ENCODE results near the gene CCNB3.

The CCNB3 gene

DNA sequence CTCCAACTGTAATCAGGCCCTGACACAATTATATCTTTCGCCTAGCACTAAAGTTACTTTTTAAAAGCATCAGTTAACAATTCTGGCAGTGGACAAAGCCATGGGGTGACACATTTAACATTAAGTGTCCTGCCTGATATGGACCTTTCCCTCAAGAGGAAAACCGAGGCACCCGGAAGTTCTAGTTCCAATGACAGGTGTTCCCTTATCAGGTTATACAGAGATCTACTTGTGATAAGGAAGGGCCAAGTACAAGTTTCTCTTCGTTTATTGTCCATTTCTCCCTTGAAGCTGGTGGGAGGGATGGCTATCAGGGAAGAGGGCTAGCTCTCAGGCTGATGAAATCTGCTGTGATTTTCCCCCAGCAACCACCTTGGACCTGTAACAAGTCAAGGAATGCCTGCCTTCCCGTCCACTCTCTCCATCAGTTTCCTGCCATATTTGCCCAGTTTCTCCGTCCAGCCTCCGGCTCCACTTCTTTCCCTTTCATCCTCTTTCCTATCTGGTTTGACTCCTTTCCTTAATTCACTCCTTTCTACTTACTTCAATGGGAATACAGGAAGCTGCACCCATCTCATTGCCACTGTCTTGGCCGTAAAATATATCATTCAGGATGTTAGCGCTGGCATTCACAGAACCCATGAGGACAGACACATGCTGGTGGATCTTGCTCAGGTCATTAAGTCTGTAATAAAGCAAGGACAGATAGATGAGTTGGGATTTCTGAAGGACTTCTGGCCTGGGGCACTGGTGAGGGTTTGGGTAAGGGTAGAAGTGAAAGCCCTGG lies 171.1 kb downstream of the CCNB3 start:
- no peak for DNase-seq

DNA sequence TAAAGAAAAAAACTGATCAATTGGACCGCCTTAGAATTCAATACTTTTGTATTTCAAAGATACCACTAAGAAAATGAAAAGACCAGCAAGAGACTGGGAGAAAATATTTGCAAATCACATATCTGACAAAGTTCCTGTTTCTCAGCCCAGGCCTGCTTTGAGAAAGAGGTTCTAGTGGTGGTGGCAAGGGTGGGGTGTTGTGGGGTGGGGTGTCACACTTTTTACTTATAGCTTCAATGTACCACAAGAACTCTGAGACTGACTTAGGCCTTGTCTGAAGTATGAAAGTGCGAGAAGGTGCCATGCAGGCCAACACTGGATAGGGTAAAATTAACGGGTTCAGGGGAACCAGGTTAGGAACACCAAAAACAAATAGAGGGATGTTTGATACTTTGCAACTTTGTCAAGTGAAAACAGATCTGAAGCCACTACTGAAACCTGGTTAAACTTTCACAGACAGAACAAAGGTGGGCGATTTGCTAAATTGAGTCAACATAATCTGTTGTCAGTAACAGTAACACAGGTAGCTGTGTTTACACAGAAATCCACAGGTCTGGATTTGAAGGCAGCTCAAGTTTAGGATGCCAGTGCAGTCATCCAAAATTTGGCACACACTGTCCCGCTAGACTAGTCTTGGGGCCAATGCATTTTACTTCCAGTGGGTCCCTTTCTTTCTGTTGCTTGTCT lies 177.3 kb downstream of the CCNB3 start:
- no peak for DNase-seq

DNA sequence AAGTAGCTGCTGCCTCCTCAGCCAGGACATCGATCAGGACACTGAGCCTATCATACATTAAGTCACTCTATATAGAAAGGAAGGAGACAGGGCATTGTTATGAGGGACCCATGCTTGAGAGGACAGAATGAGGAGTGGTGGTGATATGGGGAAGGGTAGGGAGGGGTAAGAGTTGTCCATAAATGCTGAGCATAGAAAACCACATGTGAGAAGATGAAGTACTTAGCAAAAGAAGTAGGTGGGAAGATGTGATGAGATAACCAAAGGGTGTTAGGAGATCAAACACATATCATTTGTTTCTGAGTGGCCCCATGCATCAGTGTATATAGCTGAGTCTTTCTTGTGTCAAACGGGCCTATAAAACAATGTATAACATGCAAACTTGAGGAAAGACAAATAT lies 182.0 kb downstream of the CCNB3 start:
- no peak for DNase-seq

DNA sequence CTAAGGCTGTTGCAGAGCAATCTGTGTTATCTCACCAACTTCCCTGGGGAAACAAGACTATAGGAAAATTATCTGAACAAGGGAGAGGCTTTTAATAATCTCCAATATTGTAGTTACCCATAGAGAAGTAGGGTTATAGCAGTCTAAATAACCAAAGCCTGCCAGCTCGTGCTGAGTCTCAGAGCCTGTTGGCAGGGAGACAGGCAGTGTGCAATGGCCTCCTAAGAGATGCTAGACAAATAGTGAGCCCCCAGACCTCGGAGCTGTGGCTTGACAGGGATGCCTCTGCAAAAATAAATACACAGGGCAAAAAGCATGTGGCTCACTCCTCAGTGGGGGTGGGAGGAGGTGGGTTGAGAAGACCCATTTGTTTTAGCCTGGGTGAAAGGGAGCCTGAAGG lies 189.3 kb downstream of the CCNB3 start:
- no peak for DNase-seq
